HepG2 (cell line): ENCODE measurements around the gene EPHX1. TPM values are rescaled to one million over a fixed set of nuclear protein-coding genes. Genes with fewer than 3 reads are reported as not detected.

Source experiments
- AFF4 ChIP-seq: sonication (generic); formaldehyde crosslinking; IDR thresholded peaks from 2 replicates; pipeline ENCODE4 v1.4.0; 2020; ENCODE audit warnings: missing genetic modification reagents
- CEBPG ChIP-seq: IDR thresholded peaks from 2 replicates; pipeline ENCODE4 v1.6.1; 2016
- FOXJ3 ChIP-seq: sonication (generic); formaldehyde crosslinking; IDR thresholded peaks from 2 replicates; pipeline ENCODE4 v1.4.0; 2020; ENCODE audit warnings: missing genetic modification reagents, mild to moderate bottlenecking, borderline replicate concordance
- GATA4 ChIP-seq: sonication (generic); IDR thresholded peaks from 2 replicates; pipeline ENCODE4 v1.6.1; 2016; ENCODE audit warnings: antibody characterized with exemption, low read depth, borderline replicate concordance
- IRF1 ChIP-seq: sonication (generic); formaldehyde crosslinking; IDR thresholded peaks from 2 replicates; pipeline ENCODE4 v1.4.0; 2020; ENCODE audit warnings: low read depth, mild to moderate bottlenecking, missing genetic modification reagents
- MED8 ChIP-seq: sonication (generic); formaldehyde crosslinking; IDR thresholded peaks from 2 replicates; pipeline ENCODE4 v1.8.1; 2023; ENCODE audit warnings: mild to moderate bottlenecking, missing genetic modification reagents; ENCODE audit not compliant: insufficient replicate concordance
- MEIS2 ChIP-seq: sonication (generic); formaldehyde crosslinking; IDR thresholded peaks from 2 replicates; pipeline ENCODE4 v1.9.0; 2021; ENCODE audit warnings: mild to moderate bottlenecking, missing genetic modification reagents
- MLX ChIP-seq: IDR thresholded peaks from 2 replicates; pipeline ENCODE4 v1.6.1; 2016
- NR2F6 ChIP-seq, 2 experiments: IDR thresholded peaks; 2 replicates each; pipeline ENCODE4 v1.6.1; 2016; ENCODE audit warnings: antibody characterized with exemption in 1 of 2, mild to moderate bottlenecking in 1 of 2
- PHB2 ChIP-seq: fragments of 450-650 bp; IDR thresholded peaks from 2 replicates; pipeline ENCODE4 v1.6.1; 2018; ENCODE audit not compliant: partially characterized antibody
- POLR2AphosphoS5 ChIP-seq: IDR thresholded peaks from 2 replicates; pipeline ENCODE4 v1.6.1; 2012; ENCODE audit warnings: low read depth, low read length
- SOX5 ChIP-seq: IDR thresholded peaks from 2 replicates; pipeline ENCODE4 v1.6.1; 2016; ENCODE audit warnings: borderline replicate concordance
- TCF12 ChIP-seq, 2 experiments: fragments of 450-650 bp in 1 of 2; sonication (generic) in 1 of 2; formaldehyde crosslinking in 1 of 2; IDR thresholded peaks; 2 replicates each; pipeline versions ENCODE4 v1.6.1 to v1.8.0; 2017 to 2022; ENCODE audit warnings: antibody characterized with exemption in 1 of 2, mild to moderate bottlenecking in 1 of 2, missing genetic modification reagents in 1 of 2, moderate library complexity in 1 of 2
- TCF7 ChIP-seq: sonication (generic); IDR thresholded peaks from 2 replicates; pipeline ENCODE4 v1.6.1; 2016; ENCODE audit warnings: antibody characterized with exemption, low read depth
- THAP7 ChIP-seq: sonication (generic); formaldehyde crosslinking; IDR thresholded peaks from 2 replicates; pipeline ENCODE4 v1.8.1; 2023; ENCODE audit warnings: mild to moderate bottlenecking, missing genetic modification reagents
- WIZ ChIP-seq: sonication (generic); formaldehyde crosslinking; IDR thresholded peaks from 2 replicates; pipeline ENCODE4 v1.5.1; 2020; ENCODE audit warnings: mild to moderate bottlenecking, missing genetic modification reagents
- ZC3H4 ChIP-seq: sonication (generic); formaldehyde crosslinking; IDR thresholded peaks from 2 replicates; pipeline ENCODE4 v1.4.0; 2020; ENCODE audit warnings: missing genetic modification reagents, borderline replicate concordance
- ZFP62 ChIP-seq: sonication (generic); formaldehyde crosslinking; IDR thresholded peaks from 2 replicates; pipeline ENCODE4 v1.4.0; 2020; ENCODE audit warnings: missing genetic modification reagents
- ZFYVE20 ChIP-seq: sonication (generic); formaldehyde crosslinking; IDR thresholded peaks from 2 replicates; pipeline ENCODE4 v1.8.0; 2023; ENCODE audit warnings: low read depth, mild to moderate bottlenecking, moderate library complexity, missing genetic modification reagents, borderline replicate concordance
- ZNF652 ChIP-seq: IDR thresholded peaks from 2 replicates; pipeline ENCODE4 v1.6.1; 2016; ENCODE audit warnings: low read depth, borderline replicate concordance
- ZNF710 ChIP-seq: sonication (generic); formaldehyde crosslinking; IDR thresholded peaks from 2 replicates; pipeline ENCODE4 v1.5.0; 2020; ENCODE audit warnings: mild to moderate bottlenecking, missing genetic modification reagents, borderline replicate concordance
- ZSCAN30 ChIP-seq: sonication (generic); formaldehyde crosslinking; IDR thresholded peaks from 2 replicates; pipeline ENCODE4 v1.5.0; 2020; ENCODE audit warnings: mild to moderate bottlenecking, missing genetic modification reagents
- ZSCAN31 ChIP-seq: sonication (generic); formaldehyde crosslinking; IDR thresholded peaks from 2 replicates; pipeline ENCODE4 v1.5.0; 2020; ENCODE audit warnings: low read depth, mild to moderate bottlenecking, missing genetic modification reagents
- polyA plus RNA-seq, 8 experiments: library from polyadenylated mRNA; depleted of rRNA in 3 of 8; stranded (reverse) in 7 of 8; unstranded in 1 of 8; fragments of >200 nt; fragmentation: Illumina TruSeq in 4 of 8; extraction: Trizol in 4 of 8; gene quantifications; 2 replicates each; pipeline versions ENCODE4 v1.2.1 to v1.2.3, GENCODE V29; 2011 to 2016; ENCODE audit warnings: low read depth in 4 of 8, missing spikeins in 1 of 8, mixed read lengths in 1 of 8; ENCODE audit not compliant: insufficient read depth in 1 of 8
- total RNA-seq, 5 experiments: library from RNA; depleted of rRNA; stranded (reverse); fragments of >200 nt; fragmentation: Illumina TruSeq; extraction: Trizol; gene quantifications; 2 replicates each; pipeline ENCODE4 v1.2.3, GENCODE V29; 2016; ENCODE audit warnings: low read depth in 1 of 5

EPHX1 gene
- total and polyA plus RNA-seq, 2 of the 13 experiments (the other 11 are each of a cell fraction or from before 2014, with no cell fraction given) = 27.7 to 36.5 TPM

- TF ChIP-seq ZNF710 (CRISPR knock-in tag) (peak; percentile 37; the same call in 1 of the 2 replicates), FOXJ3 (peak; percentile 78; the same call in 1 of the 2 replicates), TCF12 (IDR thresholded peaks at IDR 0.05) (no peak), TCF12 (CRISPR knock-in tag; IDR thresholded peaks at IDR 0.05) (no peak), ZC3H4 (CRISPR knock-in tag) (no peak), NR2F6 (IDR thresholded peaks at IDR 0.05) (peak; percentile 57; the same call in 1 of the 2 replicates), NR2F6 (CRISPR knock-in tag; IDR thresholded peaks at IDR 0.05) (peak; percentile 78), THAP7 (no peak), POLR2AphosphoS5 (no peak), PHB2 (no peak), MED8 (CRISPR knock-in tag) (no peak), ZNF652 (CRISPR knock-in tag) (no peak), ZFP62 (CRISPR knock-in tag) (no peak), WIZ (CRISPR knock-in tag) (no peak), SOX5 (CRISPR knock-in tag) (peak; percentile 56; the same call in 1 of the 2 replicates), IRF1 (no peak), ZSCAN30 (no peak), MLX (CRISPR knock-in tag) (peak; percentile 94), ZSCAN31 (CRISPR knock-in tag) (0 out of 2 replicates have a peak, but pooled peaks have one; percentile 59), TCF7 (no peak), GATA4 (peak; percentile 34; the same call in 1 of the 2 replicates), CEBPG (peak; percentile 58), AFF4 (no peak), ZFYVE20 (CRISPR knock-in tag) (no peak), MEIS2 (CRISPR knock-in tag) (peak; percentile 32; the same call in 1 of the 2 replicates)
Observed at GRCh38 chr1:225825078-225825477, 15.2 kb downstream of the EPHX1 start (continued).
